GM13977 (cell line): ENCODE measurements around the gene CHRD.

Experiments used
- DNase-seq: peaks from one replicate; pipeline ENCODE4 v3.0.0; 2012; ENCODE audit warnings: low spot score
- CTCF ChIP-seq: IDR thresholded peaks from 2 replicates; pipeline ENCODE4 v1.5.1; 2012; ENCODE audit warnings: mild to moderate bottlenecking, control low read depth; ENCODE audit not compliant: insufficient read depth; ENCODE audit errors: extremely low read depth, missing control alignments
- in situ Hi-C: fragments of 300-500 bp; cut with MboI; formaldehyde crosslinking; loops from one replicate; pipeline ENCODE4 v1.12.0; 2022; ENCODE audit warnings: low sequenced_read_pairs, low pct_unique_long_range_greater_than_20kb, mixed read lengths, inconsistent platforms; ENCODE audit not compliant: unreplicated experiment

The CHRD gene

DNA sequence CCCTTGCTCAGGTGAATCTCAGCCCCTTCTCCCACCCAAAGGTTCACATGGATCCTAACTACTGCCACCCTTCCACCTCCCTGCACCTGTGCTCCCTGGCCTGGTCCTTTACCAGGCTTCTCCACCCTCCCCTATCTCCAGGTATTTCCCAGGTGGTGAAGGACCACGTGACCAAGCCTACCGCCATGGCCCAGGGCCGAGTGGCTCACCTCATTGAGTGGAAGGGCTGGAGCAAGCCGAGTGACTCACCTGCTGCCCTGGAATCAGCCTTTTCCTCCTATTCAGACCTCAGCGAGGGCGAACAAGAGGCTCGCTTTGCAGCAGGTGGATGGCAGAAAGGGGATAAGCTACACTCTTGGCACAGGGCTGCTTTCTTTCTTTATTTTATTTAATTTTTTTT lies 37.9 kb upstream of the CHRD start:
- in situ Hi-C loops, result no loop called here
- DNase-seq, result no peak
- no peak for TF ChIP-seq CTCF

DNA sequence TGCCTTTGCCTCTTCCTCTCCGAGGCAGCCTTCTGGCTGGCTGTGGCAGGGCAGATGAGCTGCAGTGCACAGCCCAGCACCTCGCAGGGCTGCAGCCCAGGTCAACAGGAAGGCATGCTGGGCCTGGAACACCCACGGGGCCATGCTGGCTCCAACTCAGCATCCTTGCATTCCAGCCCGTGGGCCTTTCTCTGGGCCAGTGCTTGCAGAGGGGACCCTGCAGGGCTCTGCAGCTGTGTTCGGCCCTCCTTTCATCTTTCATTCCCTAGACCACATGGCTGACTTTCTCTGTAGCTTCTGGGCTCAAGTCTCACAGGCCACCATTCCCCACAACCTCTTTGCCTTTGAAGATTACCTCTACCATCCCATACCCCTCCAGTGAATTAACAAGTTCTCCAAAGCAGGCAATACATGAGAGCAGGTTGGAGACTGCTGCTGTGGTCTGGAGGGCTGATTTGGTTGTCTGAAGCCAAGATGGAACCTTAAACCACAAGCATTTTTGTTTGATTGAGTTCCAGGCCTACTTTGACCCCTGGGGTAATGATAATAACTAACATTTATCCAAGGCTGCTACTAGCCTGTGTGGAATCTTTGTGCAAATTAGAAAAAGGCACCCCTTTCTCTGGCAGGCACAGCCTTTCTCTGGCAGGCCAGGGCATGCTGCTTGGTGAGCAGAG lies 36.5 kb upstream of the CHRD start:
- no peak for DNase-seq
- in situ Hi-C loops, result no loop called here
- no peak for TF ChIP-seq CTCF

DNA sequence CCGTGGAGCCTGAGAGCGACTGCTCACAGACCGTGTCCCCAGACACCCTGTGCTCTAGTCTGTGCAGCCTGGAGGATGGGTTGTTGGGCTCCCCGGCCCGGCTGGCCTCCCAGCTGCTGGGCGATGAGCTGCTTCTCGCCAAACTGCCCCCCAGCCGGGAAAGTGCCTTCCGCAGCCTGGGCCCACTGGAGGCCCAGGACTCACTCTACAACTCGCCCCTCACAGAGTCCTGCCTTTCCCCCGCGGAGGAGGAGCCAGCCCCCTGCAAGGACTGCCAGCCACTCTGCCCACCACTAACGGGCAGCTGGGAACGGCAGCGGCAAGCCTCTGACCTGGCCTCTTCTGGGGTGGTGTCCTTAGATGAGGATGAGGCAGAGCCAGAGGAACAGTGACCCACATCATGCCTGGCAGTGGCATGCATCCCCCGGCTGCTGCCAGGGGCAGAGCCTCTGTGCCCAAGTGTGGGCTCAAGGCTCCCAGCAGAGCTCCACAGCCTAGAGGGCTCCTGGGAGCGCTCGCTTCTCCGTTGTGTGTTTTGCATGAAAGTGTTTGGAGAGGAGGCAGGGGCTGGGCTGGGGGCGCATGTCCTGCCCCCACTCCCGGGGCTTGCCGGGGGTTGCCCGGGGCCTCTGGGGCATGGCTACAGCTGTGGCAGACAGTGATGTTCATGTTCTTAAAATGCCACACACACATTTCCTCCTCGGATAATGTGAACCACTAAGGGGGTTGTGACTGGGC lies 35.1 kb upstream of the CHRD start:
- no peak for DNase-seq
- in situ Hi-C loops, result no loop called here

DNA sequence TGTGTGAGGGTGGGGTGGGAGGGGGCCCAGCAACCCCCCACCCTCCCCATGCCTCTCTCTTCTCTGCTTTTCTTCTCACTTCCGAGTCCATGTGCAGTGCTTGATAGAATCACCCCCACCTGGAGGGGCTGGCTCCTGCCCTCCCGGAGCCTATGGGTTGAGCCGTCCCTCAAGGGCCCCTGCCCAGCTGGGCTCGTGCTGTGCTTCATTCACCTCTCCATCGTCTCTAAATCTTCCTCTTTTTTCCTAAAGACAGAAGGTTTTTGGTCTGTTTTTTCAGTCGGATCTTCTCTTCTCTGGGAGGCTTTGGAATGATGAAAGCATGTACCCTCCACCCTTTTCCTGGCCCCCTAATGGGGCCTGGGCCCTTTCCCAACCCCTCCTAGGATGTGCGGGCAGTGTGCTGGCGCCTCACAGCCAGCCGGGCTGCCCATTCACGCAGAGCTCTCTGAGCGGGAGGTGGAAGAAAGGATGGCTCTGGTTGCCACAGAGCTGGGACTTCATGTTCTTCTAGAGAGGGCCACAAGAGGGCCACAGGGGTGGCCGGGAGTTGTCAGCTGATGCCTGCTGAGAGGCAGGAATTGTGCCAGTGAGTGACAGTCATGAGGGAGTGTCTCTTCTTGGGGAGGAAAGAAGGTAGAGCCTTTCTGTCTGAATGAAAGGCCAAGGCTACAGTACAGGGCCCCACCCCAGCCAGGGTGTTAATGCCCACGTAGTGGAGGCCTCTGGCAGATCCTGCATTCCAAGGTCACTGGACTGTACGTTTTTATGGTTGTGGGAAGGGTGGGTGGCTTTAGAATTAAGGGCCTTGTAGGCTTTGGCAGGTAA lies 34.3 kb upstream of the CHRD start:
- in situ Hi-C loops, result no loop called here
- TF ChIP-seq CTCF, result peak; percentile 32
- DNase-seq, result peak; percentile 65

More for the DNA sequence above, 35.1 kb upstream of the CHRD start:
- TF ChIP-seq CTCF, result no peak

- no peak for TF ChIP-seq CTCF
- no peak for DNase-seq
- in situ Hi-C loops, result no loop called here
Observed at GRCh38 chr3:184346480-184347190, 33.2 kb upstream of the CHRD start.

DNA sequence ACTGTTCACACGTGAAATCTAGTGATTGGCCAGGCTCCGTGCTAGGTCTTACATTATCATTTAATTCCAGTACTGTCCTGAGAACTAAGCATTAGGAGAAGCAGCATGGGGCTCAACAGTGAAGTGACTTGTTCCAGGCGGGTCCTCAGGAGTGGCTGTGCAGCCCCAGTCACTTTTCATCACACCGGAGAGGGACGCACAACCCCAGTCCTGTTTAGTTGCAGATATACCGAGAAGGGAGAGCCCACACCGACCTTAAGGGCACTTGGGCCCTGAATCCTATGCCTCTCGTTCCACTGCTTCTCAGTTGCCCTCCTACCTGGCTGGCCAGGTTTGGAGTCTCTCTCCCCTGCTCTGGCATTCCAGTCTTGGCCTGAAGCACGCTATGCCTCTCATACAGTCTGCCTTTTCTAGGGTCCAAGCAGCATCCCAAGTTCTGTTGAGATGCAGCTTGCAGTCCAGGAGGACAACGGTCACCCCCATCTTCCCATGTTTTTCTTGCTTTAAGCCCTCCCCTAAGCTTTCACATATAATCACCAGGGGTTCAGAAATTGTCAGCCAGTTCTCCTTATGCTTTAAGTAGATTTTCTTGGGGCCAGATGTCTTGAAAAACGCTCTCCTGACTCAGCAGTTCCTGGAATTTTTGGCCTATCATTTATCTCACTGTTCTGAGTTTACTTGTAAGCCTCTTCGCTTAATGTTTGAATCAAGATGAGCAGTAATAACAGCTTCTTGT lies 32.4 kb upstream of the CHRD start:
- no peak for TF ChIP-seq CTCF

More for the DNA sequence above, 32.4 kb upstream of the CHRD start:
- DNase-seq, result no peak
- in situ Hi-C loops, result no loop called here
